ENCODE measurements around the gene FNBP1. TPM values are rescaled to one million over a fixed set of nuclear protein-coding genes. Genes with fewer than 3 reads are reported as not detected.

FNBP1 gene
- total and polyA plus RNA-seq, 2 experiments from 2014 or later = 17.8 to 22.6 TPM

DNA sequence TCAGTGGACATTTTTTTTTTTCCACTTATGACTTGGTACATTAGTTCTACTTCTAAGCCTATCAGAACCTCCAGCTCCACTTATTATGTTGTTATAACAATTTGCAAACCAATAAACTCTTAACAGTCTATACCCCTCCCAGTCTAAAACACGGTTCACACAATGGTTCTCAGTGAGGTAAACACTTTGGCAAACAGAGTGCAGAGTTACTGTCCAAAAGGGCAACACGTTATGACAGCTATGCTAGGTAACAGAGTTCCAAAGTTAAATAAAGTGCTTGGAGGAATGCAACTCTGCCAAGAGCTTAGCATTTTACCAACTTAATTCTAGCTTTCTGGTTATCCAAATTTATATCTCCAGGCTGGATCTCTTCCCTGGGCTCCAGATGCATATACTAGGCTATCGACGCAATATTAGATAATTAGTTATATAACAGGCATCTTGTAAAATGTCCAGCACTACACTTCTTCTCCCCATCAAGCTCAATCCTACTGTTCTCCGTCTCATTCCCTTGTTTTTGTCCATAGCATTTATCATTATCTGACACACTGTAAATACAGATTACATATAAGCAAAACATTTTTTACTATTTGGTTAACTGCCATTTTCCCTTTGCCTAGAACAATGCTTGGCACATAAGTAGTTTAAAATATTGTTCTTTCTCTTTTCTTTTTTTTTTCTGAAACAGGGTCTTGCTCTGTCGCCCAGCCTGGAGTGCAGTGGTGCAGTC, 14.3 kb downstream of the FNBP1 start:
- Histone ChIP-seq H2AFZ (no peak overlapping the region), H3K27me3 (replicated peaks; ENCODE audit: insufficient read depth) (no peaks in the 10 kb centered on the region), H3K9me2 (ENCODE audit: insufficient read depth) (no peaks in the 10 kb centered on the region), H3K79me2 (ENCODE audit: insufficient read depth) (peaks cover 99% of the 10 kb centered on the region), H3K9ac (no peak overlapping the region), H3K4me2 (ENCODE audit: unreplicated experiment) (no peak overlapping the region), H3K4me1 (ENCODE audit: insufficient read depth) (peaks cover 14% of the 10 kb centered on the region), H3K9me3 (ENCODE audit: low read depth) (no peaks in the 10 kb centered on the region), H3K27ac (no peak overlapping the region), H3K36me3 (ENCODE audit: low read depth) (no peaks in the 10 kb centered on the region), H4K20me1 (ENCODE audit: insufficient read depth) (0 out of 2 replicates have a peak, but pooled peaks cover 5% of the 10 kb centered on the region), H3F3A (ENCODE audit: insufficient read depth) (0 out of 2 replicates have a peak, but pooled peaks cover 4% of the 10 kb centered on the region), H3K4me3 (no peak overlapping the region)
- TF ChIP-seq EZH2phosphoT487 (IDR thresholded peaks at IDR 0.05; ENCODE audit: insufficient read depth, low read depth) (no peak), EZH2 (IDR thresholded peaks at IDR 0.05; ENCODE audit: insufficient read depth, poor library complexity, severe bottlenecking) (no peak)
- WGBS, 2 experiments (ENCODE audit: low coverage in 1 of 2, low lambda C conversion rate in 2 of 2, missing lambda C conversion rate in 2 of 2) = 67 to 68% methylated on average over 6 of the region's 6 CpGs
- in situ Hi-C loops (cut with MboI) = no loop called here
- DNase-seq = no peak

DNA sequence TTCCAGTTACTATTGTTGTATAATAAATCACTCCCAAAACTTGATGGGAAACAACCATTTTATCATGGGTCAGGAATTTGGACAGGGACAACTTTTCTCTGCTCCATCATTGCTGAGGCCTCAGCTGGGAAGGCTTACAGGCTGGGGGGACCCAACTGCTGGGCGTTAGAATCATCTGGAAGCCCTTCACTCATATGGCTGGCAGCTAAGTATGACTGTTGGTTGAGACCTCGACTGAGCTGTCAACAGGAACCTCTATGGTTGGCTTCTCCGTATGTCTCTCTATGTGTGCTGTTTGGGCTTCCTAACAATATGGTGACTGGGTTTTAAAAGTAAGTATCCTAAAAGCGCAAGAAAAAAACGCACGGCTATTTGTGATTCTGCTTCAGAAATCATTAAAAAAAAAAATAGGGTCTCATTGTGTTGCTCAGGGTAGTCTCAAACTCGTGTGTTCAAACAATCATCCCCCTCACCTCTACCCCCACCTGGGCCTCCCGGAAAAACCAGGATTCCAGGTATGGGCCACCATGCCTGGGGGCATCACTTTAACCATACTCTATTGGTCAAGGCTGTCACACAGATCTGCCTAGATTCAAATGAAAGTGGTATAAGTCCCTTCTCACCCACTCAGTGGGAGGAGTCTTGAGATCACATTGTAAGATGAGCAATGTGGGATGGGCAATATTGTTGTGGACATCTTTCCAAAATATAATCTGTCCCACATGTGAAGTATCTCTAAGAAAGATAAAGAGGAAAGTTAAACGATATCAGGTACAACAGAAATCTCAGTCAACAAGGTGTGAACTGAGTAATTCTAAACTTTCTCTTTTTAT, 15.2 kb downstream of the FNBP1 start:
- WGBS, 2 experiments (ENCODE audit: low coverage in 1 of 2, low lambda C conversion rate in 2 of 2, missing lambda C conversion rate in 2 of 2) = 71 to 75% methylated on average over 9 of the region's 9 CpGs
- H3K9ac ChIP-seq = no peak overlapping the region
- no peak overlapping the region for H2AFZ ChIP-seq
- H3K4me3 ChIP-seq = no peak overlapping the region
- H3F3A ChIP-seq (ENCODE audit: insufficient read depth) = no peaks in the 10 kb centered on the region
- no peak overlapping the region for H3K4me2 ChIP-seq (ENCODE audit: unreplicated experiment)
- H3K36me3 ChIP-seq (ENCODE audit: low read depth) = no peaks in the 10 kb centered on the region
- H3K4me1 ChIP-seq (ENCODE audit: insufficient read depth) = peaks cover 14% of the 10 kb centered on the region
- no peak overlapping the region for H3K27ac ChIP-seq
- DNase-seq = peak; percentile 33
- H3K9me3 ChIP-seq (ENCODE audit: low read depth) = no peaks in the 10 kb centered on the region
- in situ Hi-C loops (cut with MboI) = no loop called here
- H3K9me2 ChIP-seq (ENCODE audit: insufficient read depth) = no peaks in the 10 kb centered on the region
- no peak for TF ChIP-seq EZH2phosphoT487 (IDR thresholded peaks at IDR 0.05; ENCODE audit: insufficient read depth, low read depth)
- TF ChIP-seq EZH2 (IDR thresholded peaks at IDR 0.05; ENCODE audit: insufficient read depth, poor library complexity, severe bottlenecking) = no peak
- H3K79me2 ChIP-seq (ENCODE audit: insufficient read depth) = peaks cover 98% of the 10 kb centered on the region
- no peaks in the 10 kb centered on the region for H3K27me3 ChIP-seq (replicated peaks; ENCODE audit: insufficient read depth)
- H4K20me1 ChIP-seq (ENCODE audit: insufficient read depth) = 0 out of 2 replicates have a peak, but pooled peaks cover 3% of the 10 kb centered on the region

DNA sequence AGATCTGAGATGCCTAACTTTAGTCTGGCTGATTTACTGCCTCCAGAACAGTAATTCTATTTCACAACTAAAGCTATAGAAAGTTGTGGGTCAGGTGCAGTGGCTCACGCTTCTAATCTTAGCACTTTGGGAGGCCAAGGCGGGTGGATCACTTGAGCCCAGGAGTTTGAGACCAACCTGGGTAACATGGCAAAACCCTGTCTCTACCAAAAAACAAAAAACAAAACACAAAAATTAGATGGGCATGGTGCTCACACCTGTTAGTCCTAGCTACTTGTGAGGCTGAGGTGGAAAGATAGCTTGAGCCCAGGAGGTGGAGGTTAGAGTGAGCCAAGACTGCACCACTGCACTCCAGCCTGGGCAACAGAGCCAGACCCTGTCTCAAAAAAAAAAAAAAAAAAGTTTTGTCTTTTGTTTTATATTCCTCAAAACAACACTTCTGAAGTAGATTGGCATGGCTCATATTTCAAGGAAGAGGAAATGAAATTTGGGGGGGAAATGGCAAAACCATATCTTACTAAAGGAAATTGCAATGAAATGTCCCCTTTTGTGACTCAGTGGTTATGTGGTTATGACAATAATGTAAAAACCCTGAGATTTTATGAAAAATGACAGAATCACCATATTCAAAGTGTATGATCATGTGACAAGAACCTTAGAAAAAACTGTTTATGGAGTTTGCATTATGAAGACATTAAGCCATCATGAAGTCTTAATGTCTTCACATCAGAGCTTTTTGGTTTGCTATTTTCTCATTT, 16.2 kb downstream of the FNBP1 start:
- peaks cover 98% of the 10 kb centered on the region for H3K79me2 ChIP-seq (ENCODE audit: insufficient read depth)
- 94 to 95% methylated on average over 2 of the region's 2 CpGs for WGBS, 2 experiments (ENCODE audit: low coverage in 1 of 2, low lambda C conversion rate in 2 of 2, missing lambda C conversion rate in 2 of 2)
- in situ Hi-C loops (cut with MboI) = no loop called here
- no peak overlapping the region for H3K4me2 ChIP-seq (ENCODE audit: unreplicated experiment)
- H3K36me3 ChIP-seq (ENCODE audit: low read depth) = no peaks in the 10 kb centered on the region
- DNase-seq = no peak
- H3K9me3 ChIP-seq (ENCODE audit: low read depth) = no peaks in the 10 kb centered on the region
- peaks cover 14% of the 10 kb centered on the region for H3K4me1 ChIP-seq (ENCODE audit: insufficient read depth)
- H3K9me2 ChIP-seq (ENCODE audit: insufficient read depth) = no peaks in the 10 kb centered on the region
- H4K20me1 ChIP-seq (ENCODE audit: insufficient read depth) = no peaks in the 10 kb centered on the region
- no peak overlapping the region for H3K27ac ChIP-seq
- no peaks in the 10 kb centered on the region for H3F3A ChIP-seq (ENCODE audit: insufficient read depth)
- TF ChIP-seq EZH2phosphoT487 (IDR thresholded peaks at IDR 0.05; ENCODE audit: insufficient read depth, low read depth) (no peak), EZH2 (IDR thresholded peaks at IDR 0.05; ENCODE audit: insufficient read depth, poor library complexity, severe bottlenecking) (no peak)
- no peak overlapping the region for H3K4me3 ChIP-seq
- no peak overlapping the region for H2AFZ ChIP-seq
- no peaks in the 10 kb centered on the region for H3K27me3 ChIP-seq (replicated peaks; ENCODE audit: insufficient read depth)
- H3K9ac ChIP-seq = no peak overlapping the region

DNA sequence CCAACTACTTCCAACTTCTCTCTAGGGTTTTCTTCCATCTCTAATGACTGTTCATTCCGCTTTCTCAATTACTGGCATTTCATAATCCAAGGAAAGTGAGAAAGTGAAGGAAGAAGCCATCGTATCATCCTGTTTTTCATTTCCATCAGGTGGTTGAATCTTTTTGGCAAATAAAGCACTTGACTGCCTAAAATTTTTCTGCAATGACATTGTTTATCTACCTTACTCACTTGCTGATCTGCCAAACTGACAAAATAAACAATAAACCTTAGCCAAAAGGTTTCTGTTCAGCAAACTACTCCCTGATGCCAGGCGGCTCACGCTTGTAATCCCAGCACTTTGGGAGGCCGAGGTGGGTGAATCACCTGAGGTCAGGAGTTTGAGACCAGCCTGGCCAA, 18.4 kb downstream of the FNBP1 start:
- no peak overlapping the region for H3K9ac ChIP-seq
- peaks cover 23% of the 10 kb centered on the region for H3K4me1 ChIP-seq (ENCODE audit: insufficient read depth)
- in situ Hi-C loops (cut with MboI) = no loop called here
- H2AFZ ChIP-seq = no peak overlapping the region
- H3K36me3 ChIP-seq (ENCODE audit: low read depth) = no peaks in the 10 kb centered on the region
- H3K27ac ChIP-seq = no peak overlapping the region
- no peaks in the 10 kb centered on the region for H3K9me3 ChIP-seq (ENCODE audit: low read depth)
- peak; percentile 38 for DNase-seq
- TF ChIP-seq EZH2phosphoT487 (IDR thresholded peaks at IDR 0.05; ENCODE audit: insufficient read depth, low read depth) (no peak), EZH2 (IDR thresholded peaks at IDR 0.05; ENCODE audit: insufficient read depth, poor library complexity, severe bottlenecking) (no peak)
- H3K4me2 ChIP-seq (ENCODE audit: unreplicated experiment) = peak overlapping the region; percentile 47
- H3K4me3 ChIP-seq = no peak overlapping the region
- peaks cover 91% of the 10 kb centered on the region for H3K79me2 ChIP-seq (ENCODE audit: insufficient read depth)
- H3F3A ChIP-seq (ENCODE audit: insufficient read depth) = peaks cover 13% of the 10 kb centered on the region; the same call in 1 of the 2 replicates
- no peaks in the 10 kb centered on the region for H3K9me2 ChIP-seq (ENCODE audit: insufficient read depth)
- WGBS, 2 experiments (ENCODE audit: low coverage in 1 of 2, low lambda C conversion rate in 2 of 2, missing lambda C conversion rate in 2 of 2) = 83 to 88% methylated on average over 5 of the region's 5 CpGs
- H3K27me3 ChIP-seq (replicated peaks; ENCODE audit: insufficient read depth) = no peaks in the 10 kb centered on the region
- H4K20me1 ChIP-seq (ENCODE audit: insufficient read depth) = 0 out of 2 replicates have a peak, but pooled peaks cover 4% of the 10 kb centered on the region

All from GM23248 (cell line).